C4-2B (cell line): ENCODE results near the gene AR.

Experiments used
- H3K27ac ChIP-seq: fragments of 450-650 bp; 2 replicates; pipeline ENCODE4 v1.5.1; 2017
- ZFX ChIP-seq: fragments of 450-650 bp; IDR thresholded peaks from 2 replicates; pipeline ENCODE4 v1.6.1; 2017
- TF ChIP-seq, protein P1 (sequence below): fragments of 450-650 bp; conservative IDR thresholded peaks from 2 replicates; pipeline ENCODE4 v1.5.1; 2017; ENCODE audit warnings: mild to moderate bottlenecking

Gene AR

DNA sequence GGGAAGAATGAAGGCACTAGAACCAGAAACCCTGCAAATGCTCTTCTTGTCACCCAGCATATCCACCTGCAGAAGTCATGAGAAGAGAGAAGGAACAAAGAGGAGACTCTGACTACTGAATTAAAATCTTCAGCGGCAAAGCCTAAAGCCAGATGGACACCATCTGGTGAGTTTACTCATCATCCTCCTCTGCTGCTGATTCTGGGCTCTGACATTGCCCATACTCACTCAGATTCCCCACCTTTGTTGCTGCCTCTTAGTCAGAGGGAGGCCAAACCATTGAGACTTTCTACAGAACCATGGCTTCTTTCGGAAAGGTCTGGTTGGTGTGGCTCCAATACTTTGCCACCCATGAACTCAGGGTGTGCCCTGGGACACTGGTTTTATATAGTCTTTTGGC lies 181.7 kb downstream of the AR start:
- no peak for TF ChIP-seq ZFX
- TF ChIP-seq, protein P1, sequence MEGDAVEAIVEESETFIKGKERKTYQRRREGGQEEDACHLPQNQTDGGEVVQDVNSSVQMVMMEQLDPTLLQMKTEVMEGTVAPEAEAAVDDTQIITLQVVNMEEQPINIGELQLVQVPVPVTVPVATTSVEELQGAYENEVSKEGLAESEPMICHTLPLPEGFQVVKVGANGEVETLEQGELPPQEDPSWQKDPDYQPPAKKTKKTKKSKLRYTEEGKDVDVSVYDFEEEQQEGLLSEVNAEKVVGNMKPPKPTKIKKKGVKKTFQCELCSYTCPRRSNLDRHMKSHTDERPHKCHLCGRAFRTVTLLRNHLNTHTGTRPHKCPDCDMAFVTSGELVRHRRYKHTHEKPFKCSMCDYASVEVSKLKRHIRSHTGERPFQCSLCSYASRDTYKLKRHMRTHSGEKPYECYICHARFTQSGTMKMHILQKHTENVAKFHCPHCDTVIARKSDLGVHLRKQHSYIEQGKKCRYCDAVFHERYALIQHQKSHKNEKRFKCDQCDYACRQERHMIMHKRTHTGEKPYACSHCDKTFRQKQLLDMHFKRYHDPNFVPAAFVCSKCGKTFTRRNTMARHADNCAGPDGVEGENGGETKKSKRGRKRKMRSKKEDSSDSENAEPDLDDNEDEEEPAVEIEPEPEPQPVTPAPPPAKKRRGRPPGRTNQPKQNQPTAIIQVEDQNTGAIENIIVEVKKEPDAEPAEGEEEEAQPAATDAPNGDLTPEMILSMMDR, result no peak
- no peak overlapping the region for H3K27ac ChIP-seq

DNA sequence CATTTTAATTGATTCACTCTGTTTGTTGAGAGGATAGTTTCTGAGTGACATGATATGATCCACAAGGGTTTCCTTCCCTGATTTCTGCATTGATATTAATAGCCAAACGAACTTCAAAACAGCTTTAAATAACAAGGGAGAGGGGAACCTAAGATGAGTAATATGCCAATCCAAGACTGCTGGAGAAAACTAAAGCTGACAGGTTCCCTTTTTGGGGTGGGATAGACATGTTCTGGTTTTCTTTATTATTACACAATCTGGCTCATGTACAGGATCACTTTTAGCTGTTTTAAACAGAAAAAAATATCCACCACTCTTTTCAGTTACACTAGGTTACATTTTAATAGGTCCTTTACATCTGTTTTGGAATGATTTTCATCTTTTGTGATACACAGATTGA lies 182.2 kb downstream of the AR start:
- TF ChIP-seq, protein P1, result no peak
- TF ChIP-seq ZFX, result no peak
- no peak overlapping the region for H3K27ac ChIP-seq

DNA sequence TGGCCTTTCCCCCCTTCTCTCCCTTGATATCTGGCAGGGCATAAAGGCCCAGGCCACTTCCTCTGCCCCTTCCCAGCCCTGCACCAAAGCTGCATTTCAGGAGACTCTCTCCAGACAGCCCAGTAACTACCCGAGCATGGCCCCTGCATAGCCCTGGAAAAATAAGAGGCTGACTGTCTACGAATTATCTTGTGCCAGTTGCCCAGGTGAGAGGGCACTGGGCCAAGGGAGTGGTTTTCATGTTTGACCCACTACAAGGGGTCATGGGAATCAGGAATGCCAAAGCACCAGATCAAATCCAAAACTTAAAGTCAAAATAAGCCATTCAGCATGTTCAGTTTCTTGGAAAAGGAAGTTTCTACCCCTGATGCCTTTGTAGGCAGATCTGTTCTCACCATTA lies 183.8 kb downstream of the AR start:
- TF ChIP-seq ZFX, result no peak
- TF ChIP-seq, protein P1, result no peak
- no peak overlapping the region for H3K27ac ChIP-seq

DNA sequence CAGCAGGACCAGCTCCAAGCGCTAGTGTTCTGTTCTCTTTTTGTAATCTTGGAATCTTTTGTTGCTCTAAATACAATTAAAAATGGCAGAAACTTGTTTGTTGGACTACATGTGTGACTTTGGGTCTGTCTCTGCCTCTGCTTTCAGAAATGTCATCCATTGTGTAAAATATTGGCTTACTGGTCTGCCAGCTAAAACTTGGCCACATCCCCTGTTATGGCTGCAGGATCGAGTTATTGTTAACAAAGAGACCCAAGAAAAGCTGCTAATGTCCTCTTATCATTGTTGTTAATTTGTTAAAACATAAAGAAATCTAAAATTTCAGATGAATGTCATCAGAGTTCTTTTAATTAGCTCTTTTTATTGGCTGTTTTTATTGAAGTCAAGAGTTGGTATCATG lies 186.5 kb downstream of the AR start:
- TF ChIP-seq ZFX, result no peak
- TF ChIP-seq, protein P1, result no peak
- H3K27ac ChIP-seq, result no peak overlapping the region

DNA sequence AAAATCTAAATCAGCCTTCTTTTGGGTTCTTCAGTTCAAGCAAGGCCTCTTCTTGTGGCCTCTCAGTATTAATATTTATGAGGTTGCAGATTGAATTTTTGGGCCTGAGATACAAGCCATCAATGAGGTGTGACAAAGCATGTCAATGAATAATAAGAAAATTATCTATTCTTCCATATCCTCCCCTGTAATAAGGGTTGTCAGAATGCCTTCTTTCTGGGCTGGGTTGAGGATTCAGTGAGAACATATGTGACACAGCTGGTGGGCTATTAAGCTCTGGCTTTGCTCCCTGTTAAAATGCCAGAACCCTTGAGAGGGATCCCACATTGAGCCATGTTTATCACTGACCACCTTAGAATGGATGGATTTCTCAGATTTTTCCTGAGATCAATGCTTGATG lies 187.2 kb downstream of the AR start:
- no peak for TF ChIP-seq ZFX
- TF ChIP-seq, protein P1, result no peak
- H3K27ac ChIP-seq, result no peak overlapping the region

DNA sequence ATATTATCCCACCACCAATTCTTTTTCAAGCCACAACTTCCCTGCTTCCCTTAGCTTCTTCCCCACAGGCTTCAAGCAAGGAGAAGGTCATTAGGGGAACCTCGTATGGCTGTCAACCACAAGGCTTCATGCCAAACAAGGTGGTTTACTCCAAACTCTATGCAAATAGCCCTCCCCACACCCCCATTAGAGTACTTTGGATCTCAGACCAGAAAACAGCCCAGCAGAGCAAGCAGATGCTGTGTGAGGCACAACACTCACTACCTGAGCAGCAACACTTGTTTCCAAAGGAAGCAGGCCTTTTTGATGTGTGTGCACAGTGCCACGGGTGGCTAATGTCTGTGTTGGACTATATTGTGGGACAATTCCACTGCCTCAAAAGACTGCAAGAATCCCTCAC lies 189.0 kb downstream of the AR start:
- H3K27ac ChIP-seq, result no peak overlapping the region
- TF ChIP-seq, protein P1, result no peak

DNA sequence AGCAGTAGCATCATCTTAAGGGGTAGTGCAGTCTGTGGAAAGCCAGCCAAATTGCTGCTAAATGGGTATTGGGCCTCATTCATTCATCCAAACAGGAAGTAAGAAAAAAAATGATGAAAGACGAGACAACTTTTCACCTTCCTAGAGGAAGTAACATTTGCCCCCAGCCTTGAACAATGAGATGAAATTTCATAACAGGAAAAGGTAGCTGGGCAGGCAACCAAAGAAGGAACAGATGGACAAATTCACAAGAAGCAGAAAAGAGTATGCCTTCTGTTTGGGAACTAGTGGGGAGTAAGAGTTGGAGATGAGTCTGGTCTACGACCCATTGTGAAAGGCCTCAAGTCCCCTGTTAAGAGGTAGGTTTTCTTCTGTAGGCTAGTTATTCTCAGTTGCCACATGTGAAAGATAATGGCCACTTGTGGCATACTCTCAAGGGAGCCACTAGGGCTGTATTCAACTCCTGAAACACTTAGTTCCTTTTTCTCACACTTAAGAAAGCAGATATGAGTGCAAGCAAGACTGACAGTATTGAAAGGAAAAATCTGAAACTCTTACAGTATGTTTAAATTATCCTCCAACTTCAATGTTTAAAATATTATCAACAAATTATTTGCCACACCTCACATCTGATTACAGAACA lies 190.4 kb downstream of the AR start:
- H3K27ac ChIP-seq, result no peak overlapping the region
- TF ChIP-seq ZFX, result no peak
- TF ChIP-seq, protein P1, result no peak
